ENCODE measurements around the gene CNOT6.
"Not testable (repeated sequence)": the region's sequence is repeated elsewhere in the genome, so short reads cannot be mapped to it uniquely, and the experiment has no call there.

DNA sequence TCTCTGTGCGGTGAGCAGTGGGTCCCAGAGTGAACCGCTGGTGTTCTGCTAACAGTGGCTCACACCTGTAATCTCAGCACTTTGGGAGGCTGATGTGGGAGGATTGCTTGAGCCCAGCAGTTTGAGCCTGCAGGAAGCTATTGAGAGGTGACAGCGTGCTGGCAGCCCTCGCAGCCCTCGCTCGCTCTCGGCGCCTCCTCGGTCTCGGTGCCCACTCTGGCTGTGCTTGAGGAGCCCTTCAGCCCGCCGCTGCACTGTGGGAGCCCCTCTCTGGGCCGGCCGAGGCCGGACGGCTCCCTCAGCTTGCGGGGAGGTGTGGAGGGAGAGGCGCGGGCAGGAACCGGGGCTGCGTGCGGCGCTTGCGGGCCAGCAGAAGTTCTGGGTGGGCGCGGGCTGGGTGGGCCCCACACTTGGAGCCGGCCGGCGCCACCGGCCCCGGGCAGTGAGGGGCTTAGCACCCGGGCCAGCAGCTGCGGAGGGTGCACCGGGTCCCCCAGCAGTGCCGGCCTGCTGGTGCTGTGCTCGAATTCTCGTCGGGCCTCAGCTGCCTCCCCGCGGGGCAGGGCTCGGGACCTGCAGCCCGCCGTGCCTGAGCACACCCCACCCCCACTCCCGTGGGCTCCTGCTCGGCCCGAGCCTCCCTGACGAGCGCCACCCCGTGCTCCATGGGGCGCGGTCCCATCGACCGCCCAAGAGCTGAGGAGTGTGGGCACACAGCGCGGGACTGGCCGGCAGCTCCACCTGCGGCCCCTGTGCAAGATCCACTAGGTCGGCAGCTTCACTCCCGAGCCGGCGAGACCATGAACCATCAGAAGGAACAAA is 35.1 kb upstream of the CNOT6 start:
- not testable (repeated sequence) for TF ChIP-seq CTCF (IDR thresholded peaks at IDR 0.05; ENCODE audit: insufficient read depth, low read depth, low read length); EZH2 (IDR thresholded peaks at IDR 0.05; ENCODE audit: insufficient read depth, low read length)
